Ishikawa (cell line): ENCODE results near the gene SMCO4.

Experiments
- CEBPB ChIP-seq: IDR thresholded peaks from 2 replicates; pipeline ENCODE4 v1.6.1; 2012
- CREB1 ChIP-seq: IDR thresholded peaks from 2 replicates; pipeline ENCODE4 v1.6.1; 2012; ENCODE audit warnings: low read depth
- EGR1 ChIP-seq: IDR thresholded peaks from 2 replicates; pipeline ENCODE4 v1.6.1; 2012
- EP300 ChIP-seq: IDR thresholded peaks from 2 replicates; pipeline ENCODE4 v1.6.1; 2012; ENCODE audit warnings: borderline replicate concordance
- FOXM1 ChIP-seq: IDR thresholded peaks from 2 replicates; pipeline ENCODE4 v1.6.1; 2012; ENCODE audit warnings: low read depth, borderline replicate concordance
- NFIC ChIP-seq: IDR thresholded peaks from 2 replicates; pipeline ENCODE4 v1.6.1; 2012
- RAD21 ChIP-seq: IDR thresholded peaks from 2 replicates; pipeline ENCODE4 v1.6.1; 2012; ENCODE audit warnings: low read depth
- TAF1 ChIP-seq: IDR thresholded peaks from 2 replicates; pipeline ENCODE4 v1.6.1; 2012; ENCODE audit warnings: low read depth, mild to moderate bottlenecking
- TCF12 ChIP-seq: IDR thresholded peaks from 2 replicates; pipeline ENCODE4 v1.6.1; 2012; ENCODE audit warnings: low read depth
- TEAD4 ChIP-seq: IDR thresholded peaks from 2 replicates; pipeline ENCODE4 v1.6.1; 2012
- YY1 ChIP-seq: IDR thresholded peaks from 2 replicates; pipeline ENCODE4 v1.6.1; 2012; ENCODE audit warnings: low read depth
- ZBTB7A ChIP-seq: IDR thresholded peaks from 2 replicates; pipeline ENCODE4 v1.6.1; 2012; ENCODE audit warnings: low read depth
- TF ChIP-seq, protein P1 (sequence below): IDR thresholded peaks from 2 replicates; pipeline ENCODE4 v1.6.1; 2012
- TF ChIP-seq, protein P2 (sequence below): IDR thresholded peaks from 2 replicates; pipeline ENCODE4 v1.6.1; 2012
- TF ChIP-seq, protein P3 (sequence below): IDR thresholded peaks from 2 replicates; pipeline ENCODE4 v1.6.1; 2012; ENCODE audit warnings: low read depth, mild to moderate bottlenecking

The SMCO4 gene

DNA sequence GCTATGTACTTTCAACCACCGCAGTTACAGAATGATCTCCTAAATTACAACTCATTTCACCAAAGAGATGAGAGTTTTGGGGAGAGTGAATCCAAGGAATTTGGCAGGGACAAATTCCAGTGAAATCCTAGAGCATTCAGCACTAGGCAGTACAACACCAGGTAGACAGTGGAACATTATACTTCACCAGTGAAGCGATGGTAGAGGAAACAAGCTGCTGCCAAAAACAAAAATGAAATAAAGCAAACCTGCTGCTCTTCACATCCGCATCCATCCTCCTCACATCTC, 16.9 kb downstream of the SMCO4 start:
- TF ChIP-seq TAF1 (no peak), EGR1 (no peak), NFIC (no peak; the same call in 1 of the 2 replicates), EP300 (no peak), FOXM1 (no peak), TEAD4 (no peak), CEBPB (no peak), YY1 (no peak), TCF12 (no peak), RAD21 (no peak), CREB1 (no peak), ZBTB7A (no peak)
- TF ChIP-seq, protein P1, sequence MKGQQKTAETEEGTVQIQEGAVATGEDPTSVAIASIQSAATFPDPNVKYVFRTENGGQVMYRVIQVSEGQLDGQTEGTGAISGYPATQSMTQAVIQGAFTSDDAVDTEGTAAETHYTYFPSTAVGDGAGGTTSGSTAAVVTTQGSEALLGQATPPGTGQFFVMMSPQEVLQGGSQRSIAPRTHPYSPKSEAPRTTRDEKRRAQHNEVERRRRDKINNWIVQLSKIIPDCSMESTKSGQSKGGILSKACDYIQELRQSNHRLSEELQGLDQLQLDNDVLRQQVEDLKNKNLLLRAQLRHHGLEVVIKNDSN: no peak
- TF ChIP-seq, protein P2, sequence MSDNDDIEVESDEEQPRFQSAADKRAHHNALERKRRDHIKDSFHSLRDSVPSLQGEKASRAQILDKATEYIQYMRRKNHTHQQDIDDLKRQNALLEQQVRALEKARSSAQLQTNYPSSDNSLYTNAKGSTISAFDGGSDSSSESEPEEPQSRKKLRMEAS: no peak
- TF ChIP-seq, protein P3, sequence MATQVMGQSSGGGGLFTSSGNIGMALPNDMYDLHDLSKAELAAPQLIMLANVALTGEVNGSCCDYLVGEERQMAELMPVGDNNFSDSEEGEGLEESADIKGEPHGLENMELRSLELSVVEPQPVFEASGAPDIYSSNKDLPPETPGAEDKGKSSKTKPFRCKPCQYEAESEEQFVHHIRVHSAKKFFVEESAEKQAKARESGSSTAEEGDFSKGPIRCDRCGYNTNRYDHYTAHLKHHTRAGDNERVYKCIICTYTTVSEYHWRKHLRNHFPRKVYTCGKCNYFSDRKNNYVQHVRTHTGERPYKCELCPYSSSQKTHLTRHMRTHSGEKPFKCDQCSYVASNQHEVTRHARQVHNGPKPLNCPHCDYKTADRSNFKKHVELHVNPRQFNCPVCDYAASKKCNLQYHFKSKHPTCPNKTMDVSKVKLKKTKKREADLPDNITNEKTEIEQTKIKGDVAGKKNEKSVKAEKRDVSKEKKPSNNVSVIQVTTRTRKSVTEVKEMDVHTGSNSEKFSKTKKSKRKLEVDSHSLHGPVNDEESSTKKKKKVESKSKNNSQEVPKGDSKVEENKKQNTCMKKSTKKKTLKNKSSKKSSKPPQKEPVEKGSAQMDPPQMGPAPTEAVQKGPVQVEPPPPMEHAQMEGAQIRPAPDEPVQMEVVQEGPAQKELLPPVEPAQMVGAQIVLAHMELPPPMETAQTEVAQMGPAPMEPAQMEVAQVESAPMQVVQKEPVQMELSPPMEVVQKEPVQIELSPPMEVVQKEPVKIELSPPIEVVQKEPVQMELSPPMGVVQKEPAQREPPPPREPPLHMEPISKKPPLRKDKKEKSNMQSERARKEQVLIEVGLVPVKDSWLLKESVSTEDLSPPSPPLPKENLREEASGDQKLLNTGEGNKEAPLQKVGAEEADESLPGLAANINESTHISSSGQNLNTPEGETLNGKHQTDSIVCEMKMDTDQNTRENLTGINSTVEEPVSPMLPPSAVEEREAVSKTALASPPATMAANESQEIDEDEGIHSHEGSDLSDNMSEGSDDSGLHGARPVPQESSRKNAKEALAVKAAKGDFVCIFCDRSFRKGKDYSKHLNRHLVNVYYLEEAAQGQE: no peak

DNA sequence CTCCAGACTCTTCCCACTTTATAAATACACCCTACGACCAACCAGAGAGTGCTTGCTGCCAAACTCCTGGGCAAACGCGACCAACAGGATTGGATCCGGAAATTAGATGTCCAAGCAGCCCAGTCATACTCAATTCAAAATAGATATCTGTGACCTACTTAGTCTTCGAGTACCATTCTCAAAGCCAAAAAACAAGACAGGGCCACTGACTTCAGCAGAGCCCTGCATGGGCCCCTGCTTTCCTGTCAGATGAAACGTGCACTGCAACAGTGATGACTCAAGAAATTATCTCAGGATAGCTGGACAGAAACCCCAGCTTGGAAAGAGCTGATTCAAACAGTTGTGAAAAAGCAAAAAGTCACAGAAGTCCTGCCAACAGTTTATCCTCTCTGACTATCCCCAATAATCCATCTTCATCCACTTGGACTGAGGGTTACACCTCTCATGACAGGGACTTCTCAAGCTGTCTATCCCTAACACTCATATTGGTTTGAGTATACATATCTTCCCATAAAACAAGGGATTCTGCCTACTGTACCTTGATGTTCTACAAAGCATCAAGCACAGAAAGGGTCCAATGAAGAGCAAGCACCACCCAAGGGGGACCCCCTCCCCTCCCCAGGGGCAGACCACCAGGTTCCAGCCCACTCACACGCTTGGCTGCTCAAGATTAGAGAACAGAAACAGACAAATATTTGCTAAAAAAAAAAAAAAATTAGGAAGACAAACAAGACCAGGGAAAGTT, 17.4 kb downstream of the SMCO4 start:
- TF ChIP-seq TEAD4: no peak
- no peak for TF ChIP-seq FOXM1
- TF ChIP-seq TAF1: no peak
- TF ChIP-seq, protein P1: no peak
- TF ChIP-seq, protein P3: no peak
- TF ChIP-seq, protein P2: no peak
- TF ChIP-seq EP300: no peak
- no peak for TF ChIP-seq YY1

DNA sequence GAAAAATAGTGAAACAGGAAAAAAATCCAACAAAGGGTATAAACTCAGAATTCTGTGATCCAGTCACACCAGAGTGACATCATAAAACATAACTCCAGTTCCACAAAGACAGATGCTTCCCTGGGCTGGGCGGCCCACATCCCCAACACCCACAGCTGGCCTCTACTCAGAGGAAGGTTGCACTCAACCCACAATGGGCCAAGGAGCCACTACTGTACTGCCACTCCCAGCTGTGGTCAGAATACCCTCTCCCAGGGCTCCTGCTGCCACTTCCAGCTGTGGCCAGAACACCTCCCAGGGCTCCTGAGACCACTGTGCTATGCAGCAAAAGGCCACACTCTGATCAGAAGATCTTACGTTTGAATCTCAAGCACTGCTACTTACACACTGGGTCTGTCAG, 18.3 kb downstream of the SMCO4 start:
- TF ChIP-seq EGR1 (no peak), EP300 (no peak)

DNA sequence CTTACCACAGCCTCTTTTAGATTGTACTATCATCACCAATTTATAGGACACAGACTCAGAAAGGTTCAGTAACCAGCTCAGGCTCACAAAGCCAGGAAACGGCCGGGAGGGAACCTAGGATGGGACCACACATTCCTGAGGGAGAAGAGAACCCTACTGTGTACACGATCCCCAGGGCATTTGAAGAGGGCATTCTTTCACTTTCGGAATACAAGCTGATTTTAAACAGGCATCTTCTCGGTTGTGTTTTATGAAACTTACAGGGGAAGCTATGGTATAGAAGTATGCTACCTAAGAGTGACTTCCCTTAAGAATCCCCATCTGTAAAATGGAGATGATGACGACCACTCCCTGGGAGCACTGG, 19.0 kb downstream of the SMCO4 start:
- no peak for TF ChIP-seq TCF12
- TF ChIP-seq, protein P3: no peak
- TF ChIP-seq TEAD4: no peak
- TF ChIP-seq RAD21: no peak

DNA sequence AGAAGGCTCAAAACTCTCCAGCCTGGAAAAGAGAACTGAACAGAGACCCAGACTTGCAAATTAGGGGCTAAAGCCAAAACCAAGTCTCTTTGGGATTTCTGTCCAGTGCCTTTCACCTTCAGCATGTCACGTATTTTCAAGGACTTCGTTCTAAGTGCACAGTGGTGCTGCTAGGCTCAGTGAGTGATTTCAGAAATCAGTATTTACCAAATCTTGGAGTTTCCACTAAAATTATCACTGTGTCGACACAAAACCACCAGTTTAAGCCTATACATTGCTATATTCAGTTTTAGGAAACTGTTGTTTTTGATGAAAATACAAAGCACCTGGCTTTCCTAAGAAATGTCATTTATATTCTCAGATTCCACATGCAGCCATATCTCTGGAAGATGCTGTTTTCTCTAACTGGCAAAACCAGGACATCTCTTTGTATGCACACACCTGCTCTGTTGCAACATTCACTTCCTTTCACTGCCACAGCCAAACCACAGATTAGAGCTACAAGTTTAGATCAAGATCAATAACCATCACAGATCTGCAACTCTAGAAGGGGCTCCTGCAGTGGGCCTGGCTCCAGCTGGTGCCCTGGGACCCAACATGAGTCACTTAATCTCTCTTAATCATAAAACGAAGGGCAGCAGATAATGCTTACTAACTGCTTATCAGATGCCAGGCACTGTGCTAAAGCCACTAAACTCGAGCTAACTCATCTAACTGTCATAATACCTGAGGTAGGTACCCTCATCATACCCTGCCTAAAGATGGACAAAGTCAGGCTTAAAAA, 22.3 kb downstream of the SMCO4 start:
- TF ChIP-seq ZBTB7A (no peak), CREB1 (no peak), TAF1 (no peak)
- TF ChIP-seq, protein P1: no peak
- TF ChIP-seq, protein P2: no peak
- TF ChIP-seq, protein P3: no peak
